HG02938 (cell line): Measurements from ENCODE around the gene EPAS1.

Experiments
- ATAC-seq: cut with Tn5 transposase; IDR thresholded peaks from one replicate; pipeline ENCODE4 v1.9.1; 2021; ENCODE audit warnings: mild to moderate bottlenecking, moderate library complexity; ENCODE audit not compliant: unreplicated experiment

EPAS1 gene

DNA sequence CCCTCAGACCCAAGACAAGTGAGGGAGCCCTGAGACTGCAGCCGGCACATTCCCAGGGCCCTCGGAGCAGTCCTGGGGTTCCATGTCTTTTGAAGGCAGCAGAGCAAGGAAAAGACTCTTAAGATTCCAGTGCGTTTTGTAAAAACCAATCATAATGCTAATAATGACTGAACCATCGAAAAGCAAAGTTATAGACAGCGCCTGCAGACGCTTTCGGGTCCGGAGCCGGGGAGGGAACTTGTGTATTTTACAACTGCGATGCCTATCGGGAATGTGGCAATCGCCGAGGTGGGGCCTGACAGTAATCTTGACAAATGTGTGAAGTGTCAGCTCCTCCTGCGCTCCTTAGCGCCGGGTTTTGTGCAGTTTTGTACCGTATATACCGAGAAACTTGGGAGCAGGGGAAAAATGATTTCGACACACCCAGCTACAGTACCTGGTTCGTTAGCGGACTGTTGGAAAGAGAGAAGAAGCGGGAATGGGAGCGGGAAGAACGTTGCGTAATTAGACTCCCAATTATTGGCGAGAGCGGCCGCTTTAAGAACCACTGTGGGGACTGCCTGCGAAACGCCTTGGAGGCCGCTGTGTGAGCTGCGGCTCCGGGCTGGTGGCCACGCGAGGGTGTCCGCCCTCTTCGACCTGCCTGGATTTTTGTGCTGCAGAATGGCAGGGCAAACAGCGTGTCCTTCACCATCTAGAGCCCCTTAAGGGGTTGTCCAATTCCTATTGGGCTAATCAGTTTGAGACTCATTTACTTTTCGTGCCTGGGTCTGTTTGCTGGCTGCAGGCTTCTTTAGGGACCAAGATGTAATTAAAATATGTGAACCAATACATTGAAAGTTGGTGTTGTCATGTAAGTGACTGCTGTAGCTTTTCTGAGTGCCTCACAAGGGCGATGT lies 2.4 kb downstream of the EPAS1 start:
- ATAC-seq = no peak

GRCh38 chr2:46300406-46300832 lies 3.2 kb downstream of the EPAS1 start:
- no peak for ATAC-seq

GRCh38 chr2:46302005-46302695 lies 4.9 kb downstream of the EPAS1 start:
- ATAC-seq = no peak

GRCh38 chr2:46303233-46303632 lies 6.0 kb downstream of the EPAS1 start:
- ATAC-seq = no peak

- ATAC-seq = no peak
Observed at GRCh38 chr2:46303822-46304221, 6.6 kb downstream of the EPAS1 start.

- no peak for ATAC-seq
Observed at GRCh38 chr2:46304635-46305034, 7.4 kb downstream of the EPAS1 start.

DNA sequence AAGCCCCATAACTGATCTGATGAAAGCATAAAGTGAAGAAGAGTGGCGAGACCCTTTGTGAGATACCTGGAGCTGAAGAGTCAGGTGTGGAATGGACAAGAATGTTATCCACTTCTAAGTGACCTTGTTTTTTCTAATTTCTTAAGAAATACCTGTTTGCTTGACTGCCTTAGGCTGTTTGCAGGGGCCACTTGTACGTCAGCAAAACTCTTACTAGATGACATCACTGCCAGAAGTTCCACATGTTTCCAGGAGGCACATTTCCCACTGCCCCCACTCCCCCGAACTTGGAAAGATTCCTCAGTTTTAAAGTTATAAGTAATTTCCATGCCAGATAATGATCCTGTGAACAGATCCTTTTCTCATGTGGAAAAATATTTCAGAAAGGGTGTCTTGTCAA lies 8.0 kb downstream of the EPAS1 start:
- ATAC-seq = no peak

DNA sequence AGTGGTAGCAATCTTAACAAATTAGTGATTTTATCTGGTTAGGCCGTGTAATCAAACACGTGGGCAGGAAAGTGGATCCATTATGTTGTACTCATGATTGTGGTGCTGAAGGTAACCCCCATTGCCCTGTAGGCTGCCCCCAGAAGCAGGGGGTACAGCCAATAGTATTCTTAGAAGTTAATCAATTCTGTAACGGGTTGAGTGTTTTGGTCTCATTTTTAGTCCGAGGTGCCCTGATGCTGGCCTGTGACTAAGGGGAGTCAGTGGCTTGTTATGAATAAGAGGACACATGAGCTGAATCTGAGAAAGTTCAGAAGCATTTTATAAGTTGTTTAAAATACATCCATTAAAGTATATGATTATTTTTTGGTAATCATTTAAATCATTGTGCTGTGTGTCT lies 8.6 kb downstream of the EPAS1 start:
- ATAC-seq = no peak

- ATAC-seq = no peak
Observed at GRCh38 chr2:46306330-46306751, 9.1 kb downstream of the EPAS1 start.

DNA sequence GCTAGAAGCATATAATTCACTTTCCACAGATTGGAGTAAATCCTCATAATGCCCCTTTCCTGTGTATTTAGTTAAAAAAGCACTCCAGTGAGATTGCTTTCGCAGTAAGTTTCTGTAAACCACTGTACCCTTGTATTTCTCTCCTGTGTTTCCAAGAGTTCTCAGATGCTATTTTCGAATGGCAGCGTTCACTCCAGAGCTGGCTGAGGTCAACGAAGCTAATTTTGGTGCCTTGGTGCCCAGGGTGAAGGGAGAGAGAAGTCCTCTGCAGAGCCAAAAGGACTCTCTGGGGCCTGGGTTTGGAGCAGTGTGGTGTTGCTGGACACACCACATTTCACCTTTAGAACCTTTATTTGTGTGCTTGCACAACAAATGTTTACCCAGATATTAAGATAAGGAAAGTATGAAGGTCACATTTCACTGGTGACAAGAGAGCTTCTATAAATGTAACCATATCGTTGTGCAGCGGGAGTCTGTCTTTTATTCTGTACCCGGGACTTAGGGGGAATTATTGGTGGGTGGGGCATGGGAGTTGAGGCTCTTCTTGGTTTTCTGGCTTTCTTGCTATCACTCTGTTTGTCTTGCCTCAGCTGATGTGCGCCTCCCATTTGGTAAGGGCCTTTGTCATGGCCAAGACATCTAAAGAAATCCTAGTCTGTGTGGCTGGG lies 9.9 kb downstream of the EPAS1 start:
- no peak for ATAC-seq

DNA sequence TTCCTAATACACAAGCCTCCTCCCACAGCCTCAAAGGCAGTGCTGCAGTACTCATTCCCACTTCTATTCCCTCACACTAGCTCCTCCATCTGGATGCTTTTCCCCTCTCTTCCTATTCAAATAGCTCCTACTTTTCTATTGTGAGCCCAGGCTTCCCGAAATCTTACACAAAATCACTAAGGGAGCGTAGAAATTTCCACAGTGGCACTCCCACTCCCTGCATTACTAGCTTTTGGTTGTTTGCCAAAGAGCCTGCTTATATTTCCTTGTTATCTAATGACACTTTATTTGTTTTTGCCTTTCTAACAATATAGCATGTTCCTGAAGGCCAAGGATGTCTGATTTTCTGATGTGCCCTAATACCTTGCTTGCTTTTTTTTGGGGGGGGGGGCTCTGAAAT lies 10.9 kb downstream of the EPAS1 start:
- ATAC-seq = no peak

DNA sequence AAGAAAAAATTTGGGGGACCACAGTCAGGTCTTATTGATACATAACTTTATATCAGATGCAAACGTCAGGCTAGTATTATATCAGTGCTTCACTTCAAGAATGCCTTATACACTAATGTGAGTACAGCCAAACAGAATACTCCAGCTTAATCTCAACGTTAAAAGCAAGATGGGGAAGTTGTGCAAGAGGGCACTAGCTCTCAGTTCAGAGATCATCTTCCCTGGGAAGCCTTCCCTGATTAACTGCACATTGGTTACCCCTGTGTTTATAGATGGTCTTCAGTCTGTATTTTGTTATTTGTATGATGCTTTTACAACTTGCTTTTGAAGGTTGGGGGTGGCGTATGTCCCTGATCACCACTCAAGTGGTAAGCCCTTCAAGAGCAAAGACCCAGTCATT lies 11.4 kb downstream of the EPAS1 start:
- no peak for ATAC-seq

DNA sequence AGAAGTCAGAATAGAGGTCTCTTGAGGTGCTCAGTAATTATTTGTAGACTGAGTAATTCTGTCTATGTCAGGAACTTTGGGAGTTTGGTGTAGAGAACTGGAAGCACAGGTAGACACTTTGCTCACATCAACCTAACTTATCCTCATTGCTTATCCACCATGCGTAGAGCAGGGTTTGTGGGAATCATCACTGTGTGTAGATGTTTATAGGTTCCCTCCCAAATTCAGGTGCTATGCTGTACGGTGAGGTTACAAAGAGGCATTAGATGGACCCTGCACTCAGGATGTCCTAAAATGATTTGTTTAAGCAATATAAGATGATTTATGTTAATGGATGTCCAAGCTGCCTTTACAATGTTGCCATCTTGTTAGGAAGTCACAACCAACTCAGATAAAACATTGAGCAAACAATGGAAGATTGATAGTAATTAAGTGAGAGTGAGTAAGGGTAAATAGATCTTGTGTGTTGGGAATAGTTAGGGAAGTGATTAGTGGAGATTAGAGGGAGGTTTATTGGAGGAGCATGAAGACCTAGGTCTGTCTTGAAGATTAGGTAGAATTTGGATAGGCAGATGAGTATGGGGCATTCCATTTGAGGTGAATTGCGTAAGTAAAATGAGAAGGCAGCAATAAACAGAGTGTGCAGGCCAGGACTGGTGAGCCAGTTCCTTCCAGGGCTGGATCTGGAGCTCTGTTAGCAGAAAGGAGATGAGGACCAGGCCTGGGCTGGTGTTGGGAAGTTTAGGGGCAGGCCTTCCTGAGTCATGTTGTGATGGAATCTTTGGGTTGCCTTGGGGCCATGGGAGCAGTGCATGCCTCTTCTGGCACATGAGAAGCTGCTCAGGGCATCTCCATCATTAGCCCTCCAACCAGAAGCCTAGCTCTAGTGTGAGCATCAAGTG lies 12.1 kb downstream of the EPAS1 start:
- ATAC-seq = no peak

GRCh38 chr2:46310446-46310845 lies 13.2 kb downstream of the EPAS1 start:
- no peak for ATAC-seq

DNA sequence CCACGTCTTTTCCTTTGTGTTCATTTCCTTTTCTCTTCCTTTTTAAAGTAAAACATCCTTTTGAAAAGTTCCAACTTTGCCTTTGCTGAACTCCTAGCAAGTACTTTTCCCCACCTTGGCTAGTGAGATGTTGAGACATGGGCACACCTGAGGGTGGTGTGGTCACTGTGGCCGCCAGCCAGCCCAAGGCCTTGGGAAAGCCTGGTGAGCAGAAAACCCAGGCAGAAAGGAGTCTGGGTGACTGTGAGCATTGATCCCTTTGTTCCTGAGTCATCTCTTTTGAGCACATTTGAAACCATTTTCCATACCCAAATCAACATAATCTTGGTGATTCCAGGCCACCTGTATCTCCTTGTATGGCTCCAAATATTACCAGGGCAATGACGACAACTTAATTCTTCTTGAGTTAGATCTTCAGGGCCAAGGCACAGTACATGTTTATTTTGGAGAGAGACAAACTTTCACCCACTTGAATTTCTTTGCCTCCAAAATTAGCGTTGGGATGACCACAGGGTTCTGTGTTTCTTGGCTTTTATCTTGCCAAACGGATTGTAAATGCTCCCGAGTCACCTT lies 14.5 kb downstream of the EPAS1 start:
- ATAC-seq = no peak

GRCh38 chr2:46313063-46313462 lies 15.9 kb downstream of the EPAS1 start:
- ATAC-seq = no peak

GRCh38 chr2:46314065-46314835 lies 17.0 kb downstream of the EPAS1 start:
- ATAC-seq = no peak

GRCh38 chr2:46315103-46315890 lies 18.1 kb downstream of the EPAS1 start:
- no peak for ATAC-seq

DNA sequence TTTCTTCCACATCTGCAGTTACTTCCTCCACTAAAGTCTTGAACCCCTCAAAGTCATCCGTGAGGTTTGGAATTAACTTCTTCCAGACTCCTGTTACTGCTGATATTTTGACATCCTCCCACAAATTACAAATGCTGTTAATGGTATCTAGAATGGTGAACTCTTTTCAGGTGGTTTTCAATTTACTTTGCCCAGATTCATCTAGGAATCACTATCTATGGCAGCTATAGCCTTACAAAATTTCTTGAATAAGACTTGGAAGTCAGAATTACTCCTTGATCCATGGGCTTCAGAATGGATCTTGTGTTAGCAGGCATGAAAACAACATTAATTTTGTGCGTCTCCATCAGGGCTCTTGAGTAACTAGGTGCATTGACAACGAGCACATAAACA lies 19.9 kb downstream of the EPAS1 start:
- ATAC-seq = no peak
